GM21381 (cell line): ENCODE data around the gene ELL.
A peak's percentile ranks its signal among the peaks of the same experiment; 100 is the strongest.

Experiments
- ATAC-seq: cut with Tn5 transposase; IDR thresholded peaks from one replicate; pipeline ENCODE4 v1.9.1; 2021; ENCODE audit warnings: mild to moderate bottlenecking, moderate library complexity; ENCODE audit not compliant: unreplicated experiment

The ELL gene

DNA sequence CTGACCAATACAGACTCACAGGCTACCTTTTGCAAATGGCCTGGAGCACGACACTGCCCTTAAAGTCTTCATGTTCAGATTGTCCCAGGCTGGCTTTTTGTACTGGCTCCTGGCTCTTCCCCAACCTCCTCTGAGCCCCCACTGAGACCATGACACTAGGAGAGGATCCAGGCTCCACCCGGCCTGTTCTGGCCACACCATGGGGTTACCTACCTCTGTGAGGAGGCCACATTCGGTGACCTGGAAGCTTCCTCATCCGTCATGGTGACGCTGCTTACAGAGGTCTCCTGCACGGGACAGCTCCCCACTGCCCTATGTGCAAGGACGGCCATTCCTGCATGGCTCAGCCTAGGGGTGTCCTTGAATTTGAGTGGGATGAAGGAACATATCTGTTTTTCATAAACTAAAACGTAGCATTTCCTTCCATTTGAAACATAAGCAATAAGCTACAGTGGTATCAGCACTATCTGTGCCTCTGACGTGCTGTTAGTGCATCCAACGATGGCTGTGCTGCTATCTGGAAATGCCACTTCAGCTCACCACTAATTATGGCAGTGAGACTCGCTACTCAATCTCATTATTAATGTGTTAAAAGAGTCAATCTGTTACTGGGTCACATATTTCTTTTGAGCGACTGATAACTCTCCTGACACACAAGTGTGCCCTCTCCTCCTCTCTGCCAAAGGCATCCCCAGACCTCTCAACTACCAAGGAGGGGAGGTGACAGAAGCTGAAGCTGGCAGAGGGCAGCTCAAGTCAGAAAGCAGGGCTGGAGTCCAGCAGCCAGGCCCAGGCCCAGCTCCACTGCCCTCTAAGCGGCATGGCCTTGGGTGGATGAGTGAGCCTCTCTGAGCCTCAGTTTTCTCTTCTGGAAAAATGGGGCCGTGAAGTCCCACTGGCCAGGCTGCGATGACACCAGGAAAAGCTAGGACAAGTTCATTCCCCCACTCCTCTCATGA, 29.6 kb downstream of the ELL start:
- ATAC-seq, result no peak

DNA sequence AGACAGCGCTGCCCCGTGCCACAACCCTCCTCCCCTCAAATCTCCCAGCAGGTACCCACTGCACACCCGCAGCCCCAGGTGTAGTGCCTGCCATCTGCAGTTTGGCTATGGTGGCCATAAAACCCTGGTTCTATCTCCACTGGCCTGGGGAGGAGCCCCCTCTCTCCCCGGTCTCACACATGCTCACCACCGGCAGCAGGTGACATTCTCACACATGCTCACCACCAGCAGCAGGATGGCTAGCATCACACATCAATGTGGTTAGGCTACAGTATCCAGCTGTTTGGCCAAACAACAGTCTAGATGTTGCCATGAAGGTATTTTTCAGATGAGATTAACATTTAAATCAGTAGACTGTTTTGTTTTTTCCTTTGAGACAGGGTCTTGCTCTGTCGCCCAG, 31.1 kb downstream of the ELL start:
- ATAC-seq, result no peak

DNA sequence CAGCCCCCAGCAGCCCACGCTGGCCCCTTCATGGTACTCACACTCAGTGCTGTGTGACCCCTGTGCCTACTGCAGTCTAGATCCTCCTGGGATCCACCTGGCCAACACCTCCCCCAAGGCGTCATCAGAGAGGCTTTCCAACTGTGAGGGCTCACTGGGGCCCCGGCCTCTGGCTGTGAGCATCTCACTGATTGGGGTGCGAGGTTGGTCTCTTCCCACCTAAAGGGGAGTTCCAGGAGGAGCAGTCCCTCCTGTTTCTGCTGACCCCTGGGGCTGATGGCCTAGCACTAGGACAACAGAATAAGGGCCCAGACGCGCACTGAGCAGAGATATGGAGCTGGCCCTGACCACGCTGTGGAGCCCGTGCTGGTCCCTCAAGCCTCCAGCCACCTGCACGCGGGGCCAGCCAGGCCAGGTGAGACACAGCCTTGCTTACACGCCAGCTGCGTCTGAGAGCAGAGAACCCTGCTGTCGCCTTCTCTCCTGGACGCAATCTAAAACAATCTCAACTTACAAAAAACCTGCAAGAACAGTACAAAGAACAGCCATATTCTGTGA, 32.2 kb downstream of the ELL start:
- no peak for ATAC-seq

DNA sequence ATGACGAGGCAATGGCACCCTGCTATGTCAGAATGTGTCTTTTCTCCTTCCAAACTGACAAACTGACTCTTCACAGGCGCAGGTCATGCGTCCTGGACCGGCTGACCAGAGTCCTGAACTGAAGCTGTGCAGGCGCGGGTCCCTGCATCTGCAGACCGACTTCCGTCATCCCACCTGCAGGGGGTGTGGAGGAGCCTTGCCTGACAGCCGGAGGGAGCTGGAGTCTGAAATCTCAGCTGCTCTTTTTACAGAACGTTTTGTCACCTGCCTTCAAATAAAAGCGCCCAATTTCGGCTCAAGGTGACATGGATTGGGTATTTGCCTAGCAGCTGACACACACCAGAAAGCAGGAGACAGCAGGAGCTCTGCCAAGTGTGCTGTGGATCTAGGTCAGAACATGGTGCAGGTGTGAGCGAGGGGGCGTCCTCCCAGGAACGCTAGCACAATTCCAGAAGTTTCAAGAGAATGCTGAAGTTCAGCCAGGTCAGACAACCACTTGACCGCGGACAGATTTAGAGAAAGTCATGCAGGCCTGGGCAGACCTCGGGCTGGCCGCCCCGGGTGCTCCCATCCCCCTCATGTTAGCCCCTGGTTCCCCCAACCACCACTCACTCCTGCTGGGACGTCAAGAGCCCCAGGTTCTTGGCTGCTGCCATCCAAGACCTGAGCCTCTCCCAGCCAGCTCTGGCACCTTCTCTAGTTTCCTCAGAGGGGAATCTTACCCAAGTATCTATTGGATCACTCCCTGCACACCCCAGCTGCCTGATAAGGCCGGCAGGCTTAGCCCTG, 32.8 kb downstream of the ELL start:
- ATAC-seq, result no peak

DNA sequence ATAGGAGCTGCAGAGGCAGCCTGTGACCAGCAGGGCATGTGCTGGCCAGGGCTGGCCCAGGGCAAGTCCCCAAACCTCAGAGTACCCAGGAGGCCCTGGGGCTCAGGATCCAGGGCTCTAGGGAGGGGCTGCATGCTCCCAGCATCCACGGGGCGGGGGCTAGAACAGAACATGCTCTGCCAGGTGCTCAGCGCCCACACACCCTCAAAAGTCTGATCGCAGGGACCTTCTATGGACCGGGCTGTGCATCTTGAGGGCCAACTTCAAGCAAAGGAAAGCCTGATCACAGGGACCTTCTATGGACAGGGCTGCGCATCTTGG, 33.5 kb downstream of the ELL start:
- ATAC-seq, result no peak

DNA sequence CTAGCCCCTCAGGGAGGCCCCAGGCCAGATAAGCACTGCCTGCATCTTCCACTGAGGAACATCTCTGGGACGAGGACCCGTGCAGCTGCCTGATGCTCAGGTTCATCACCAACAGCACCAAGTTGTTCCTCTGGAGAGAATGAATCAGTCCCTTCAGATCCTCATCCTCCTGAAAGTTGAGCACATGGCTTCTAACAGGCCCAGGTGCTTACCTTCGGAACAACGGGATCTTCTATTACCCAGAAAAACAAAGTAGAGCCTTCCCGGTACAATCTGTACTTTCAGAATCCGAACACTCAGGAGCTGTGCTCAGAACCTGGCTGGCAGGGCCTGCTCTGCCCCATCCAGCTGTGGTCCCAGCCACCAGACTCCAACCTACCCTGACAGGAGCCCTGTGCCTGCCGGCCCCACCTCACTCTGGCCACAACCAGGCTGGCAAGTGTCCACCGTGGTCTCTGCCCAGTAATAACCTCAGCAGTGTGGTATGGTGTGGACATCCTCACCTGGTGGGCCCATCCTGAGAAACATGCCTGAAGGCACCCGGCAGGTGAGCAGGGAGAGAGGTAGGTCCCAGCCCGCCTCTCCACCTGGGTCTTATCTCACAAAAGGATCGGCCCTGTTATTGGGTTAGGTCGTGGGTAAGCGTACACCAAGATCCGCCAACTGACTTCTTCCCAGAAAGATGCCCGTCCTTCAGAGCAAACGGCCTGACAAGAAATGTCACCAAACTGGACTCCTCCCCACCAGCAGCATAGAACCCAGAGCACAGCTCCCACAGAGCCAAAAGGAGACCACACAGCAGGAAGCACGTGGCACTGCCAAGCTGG, 34.1 kb downstream of the ELL start:
- no peak for ATAC-seq

DNA sequence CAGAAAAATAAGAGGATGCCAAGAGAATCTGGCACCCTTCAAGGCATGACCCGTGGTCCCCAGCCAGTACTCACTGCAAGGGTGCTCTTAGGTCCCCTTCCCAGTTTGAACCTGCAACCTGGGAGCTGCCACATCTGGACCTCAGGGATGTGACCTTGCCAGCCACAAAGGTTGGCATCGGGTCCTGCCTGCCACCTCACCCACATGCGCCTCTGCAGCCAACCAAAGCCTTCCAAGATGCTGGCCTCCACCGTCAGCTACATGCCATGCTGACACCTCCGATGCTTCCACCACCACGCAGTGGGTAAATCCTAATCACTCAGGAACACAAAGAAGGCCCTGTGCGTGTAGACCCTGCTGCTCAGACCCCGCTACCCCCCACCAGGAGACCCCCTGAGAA, 35.1 kb downstream of the ELL start:
- no peak for ATAC-seq

DNA sequence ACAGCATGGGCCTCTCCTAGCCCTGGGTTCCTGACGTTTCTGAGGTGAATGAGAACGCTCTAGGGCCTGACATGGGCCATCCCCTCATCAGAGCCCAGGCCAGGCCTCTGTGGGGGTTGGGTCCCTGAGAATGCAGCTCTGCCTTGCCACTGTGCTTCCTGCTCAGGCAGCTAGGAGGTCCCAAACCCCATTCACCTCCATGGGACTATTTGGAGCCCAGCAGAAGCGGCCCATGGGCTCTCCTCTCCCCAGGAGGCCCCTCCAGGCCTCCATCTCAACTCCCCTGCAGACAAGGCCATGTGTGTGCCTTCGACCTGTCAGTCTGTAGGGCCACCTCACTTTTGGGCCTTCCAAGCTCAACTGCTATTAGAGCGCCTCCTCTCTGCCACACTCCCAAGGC, 36.9 kb downstream of the ELL start:
- no peak for ATAC-seq

DNA sequence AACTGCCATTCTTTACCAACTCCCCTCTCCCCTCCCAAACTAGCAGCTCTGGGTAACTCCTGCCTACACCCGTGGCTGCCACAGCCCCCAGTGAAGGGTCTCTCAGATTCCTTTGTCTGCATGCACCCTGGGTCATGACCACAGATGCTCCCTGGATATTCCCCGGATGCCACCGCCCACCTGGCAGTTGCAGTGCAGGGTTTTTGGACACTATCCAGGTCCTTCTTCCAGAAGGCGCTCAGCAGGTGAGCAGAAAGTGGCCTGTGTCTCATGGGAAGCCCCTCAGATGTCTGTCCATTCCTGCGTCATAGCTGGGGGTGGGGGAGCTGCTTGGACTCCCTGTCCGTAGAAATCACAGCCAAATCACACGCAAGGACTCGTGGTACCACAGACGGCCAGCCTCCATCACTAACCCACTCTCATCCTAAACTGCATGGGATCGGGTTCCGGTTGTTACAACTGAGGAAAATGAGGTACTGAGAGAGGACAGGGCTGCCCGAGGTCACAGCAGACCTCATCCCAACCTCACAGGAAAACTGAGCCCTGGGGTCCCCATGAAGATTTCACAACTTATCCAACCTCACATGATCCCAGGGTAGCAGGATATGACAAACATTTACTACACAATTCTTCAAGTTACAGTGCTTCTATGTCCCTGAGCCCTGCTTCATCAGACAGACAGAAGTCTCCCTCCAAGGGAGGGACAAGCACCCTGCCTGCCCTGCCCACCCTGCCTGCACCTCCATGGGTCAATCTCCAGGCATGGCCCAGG, 38.6 kb downstream of the ELL start:
- ATAC-seq, result no peak

DNA sequence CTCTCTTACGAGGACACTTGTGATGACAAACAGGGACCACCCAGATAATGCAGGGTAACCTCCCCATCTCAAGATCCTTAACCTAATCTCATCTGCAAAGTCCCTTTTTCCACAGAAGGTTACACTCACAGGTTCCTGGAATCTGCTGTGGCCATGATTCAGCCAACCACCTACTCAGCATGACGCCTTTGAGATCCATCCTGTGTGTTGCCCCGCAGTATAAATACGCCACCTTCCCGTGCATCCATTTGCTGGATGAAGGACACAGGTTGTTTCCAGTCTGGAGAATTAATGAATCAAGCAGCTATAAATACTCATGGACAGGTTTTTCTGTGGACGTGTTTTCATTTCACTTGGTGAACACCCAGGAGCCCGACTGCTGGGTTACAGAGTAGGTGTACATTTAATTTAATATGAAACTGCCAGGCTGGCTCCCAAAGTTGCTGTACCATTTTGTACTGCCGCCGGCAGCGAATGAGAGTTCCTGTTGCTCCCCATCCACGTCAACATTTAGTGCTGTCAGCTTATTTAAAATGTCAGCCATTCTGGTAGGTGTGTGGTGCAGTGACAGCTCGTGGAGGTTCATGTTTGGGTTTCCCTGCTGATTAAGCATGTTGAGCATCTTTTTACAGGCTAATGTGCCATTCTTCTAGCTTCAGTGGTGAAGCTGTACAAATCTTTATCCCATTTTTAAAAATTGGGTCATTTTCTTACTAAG, 40.2 kb downstream of the ELL start:
- no peak for ATAC-seq

DNA sequence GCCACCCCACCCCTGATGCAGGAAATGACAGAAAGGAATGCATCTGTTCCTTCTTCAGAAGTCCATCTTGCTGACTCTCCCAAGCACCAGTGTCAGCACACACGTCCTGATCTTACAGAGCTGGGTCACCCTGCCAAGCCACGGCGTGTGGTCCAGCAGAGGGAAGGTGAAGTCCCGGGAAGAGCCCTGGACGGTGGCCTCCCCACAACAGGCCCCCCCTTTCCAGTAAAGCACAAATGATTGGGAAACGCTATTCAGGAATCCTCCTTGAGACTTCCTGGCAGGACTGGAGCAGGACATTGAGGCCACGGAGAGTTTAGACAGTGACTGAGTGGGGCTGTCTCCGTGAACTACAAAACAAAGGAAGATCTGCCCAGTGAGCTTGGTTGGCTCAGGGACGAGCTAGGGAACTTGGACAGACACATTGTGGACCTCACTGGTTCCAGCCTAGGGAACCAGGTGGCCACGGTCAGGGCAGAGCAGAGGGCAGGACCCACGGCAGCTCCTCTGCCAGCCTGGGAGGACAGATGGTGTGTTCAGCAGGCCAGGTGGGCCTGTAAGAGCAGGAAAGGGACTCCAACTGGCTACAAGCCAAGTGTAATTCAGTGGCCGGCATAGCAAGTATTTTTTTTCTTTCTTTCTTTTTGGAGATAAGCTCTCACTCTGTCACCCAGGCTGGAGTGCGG, 41.7 kb downstream of the ELL start:
- no peak for ATAC-seq

DNA sequence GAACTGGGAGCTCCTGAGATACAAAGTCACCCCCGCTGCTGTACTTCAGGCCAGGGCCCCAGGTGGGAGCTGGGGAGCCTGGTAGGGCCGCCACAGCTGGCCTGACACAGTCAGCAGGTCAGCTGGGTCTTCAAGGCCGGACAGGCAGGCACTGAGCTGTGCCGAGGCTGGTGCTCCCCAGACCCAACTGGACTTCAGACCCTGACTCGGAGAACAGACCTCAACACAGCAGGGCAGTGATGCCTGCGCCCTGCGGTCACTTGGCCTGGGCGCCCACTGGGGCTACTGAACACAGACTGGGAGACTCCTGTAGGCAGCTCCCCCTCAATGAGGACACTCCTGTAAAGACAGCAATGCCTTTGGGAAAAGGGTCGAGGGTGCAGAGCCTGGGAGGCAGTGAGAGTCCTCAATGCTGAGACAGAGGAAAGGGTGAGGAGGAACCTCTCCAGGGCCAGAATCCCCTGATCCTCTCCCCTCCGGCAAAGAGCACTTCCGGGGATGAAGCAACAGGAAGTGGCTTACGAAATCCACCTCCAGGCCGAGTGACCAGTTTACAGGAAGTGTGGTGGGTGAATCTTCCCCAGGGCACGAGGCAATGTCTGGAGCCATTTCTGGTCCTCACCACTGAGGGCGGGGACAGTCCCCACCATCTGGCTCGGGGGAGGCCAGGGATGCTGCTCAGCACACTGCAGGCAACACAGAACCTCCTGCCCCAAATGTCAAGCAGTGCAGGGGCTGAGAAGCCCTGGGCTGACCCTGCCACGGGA, 43.1 kb downstream of the ELL start:
- ATAC-seq, result peak; percentile 61

DNA sequence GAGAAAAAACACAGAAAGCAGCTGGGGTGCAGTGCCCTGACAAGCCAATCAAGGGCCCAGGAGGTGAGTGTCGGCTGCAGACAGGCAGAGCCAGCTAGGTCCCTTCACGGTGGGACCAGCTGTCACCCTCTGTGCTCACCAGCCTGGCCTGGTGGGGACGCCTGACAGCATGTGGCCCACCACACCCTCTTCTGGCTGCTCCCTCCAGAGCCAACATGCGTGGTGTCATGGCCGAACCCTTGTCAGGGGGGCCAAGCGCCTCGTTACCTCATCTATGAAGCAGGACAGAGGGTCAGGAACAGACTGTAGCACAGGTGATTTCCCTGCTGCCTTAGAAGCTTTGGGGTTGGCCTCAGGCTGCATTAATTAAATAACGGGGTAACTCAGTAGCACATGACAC, 43.9 kb downstream of the ELL start:
- no peak for ATAC-seq

DNA sequence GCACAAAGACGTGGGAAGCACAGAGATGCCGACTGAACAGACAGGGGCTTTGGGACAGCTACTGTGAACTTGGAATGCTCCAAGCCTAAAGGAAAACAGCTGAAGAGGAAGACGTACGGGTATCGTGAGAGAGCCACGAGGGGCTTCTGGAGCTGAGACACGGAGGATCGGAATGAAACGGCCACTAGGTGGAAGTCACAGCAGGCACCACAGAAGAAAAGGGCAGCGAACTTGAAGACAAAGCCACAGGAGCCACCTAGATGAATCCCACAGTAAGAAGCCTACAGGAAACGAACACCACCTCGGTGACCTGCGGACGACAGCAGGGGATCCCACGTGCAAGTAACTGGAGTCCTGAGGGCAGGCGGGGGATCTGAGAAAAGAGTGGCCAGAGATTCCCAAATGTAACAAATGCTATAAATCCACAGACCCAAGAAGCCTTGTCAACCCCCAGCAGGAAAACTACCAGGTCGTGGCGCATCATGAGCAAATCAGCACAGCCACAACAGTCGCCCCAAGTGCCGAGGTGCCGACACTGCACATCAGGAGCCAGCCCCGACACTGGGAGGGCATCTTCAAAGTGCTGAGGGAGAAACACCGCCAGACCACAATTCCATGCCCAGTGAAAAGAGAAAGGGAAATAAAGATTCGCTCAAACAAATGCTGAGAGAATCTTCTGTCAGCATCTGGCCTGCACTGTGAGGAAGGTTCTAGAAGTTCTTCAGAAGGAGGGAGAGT, 44.7 kb downstream of the ELL start:
- no peak for ATAC-seq

DNA sequence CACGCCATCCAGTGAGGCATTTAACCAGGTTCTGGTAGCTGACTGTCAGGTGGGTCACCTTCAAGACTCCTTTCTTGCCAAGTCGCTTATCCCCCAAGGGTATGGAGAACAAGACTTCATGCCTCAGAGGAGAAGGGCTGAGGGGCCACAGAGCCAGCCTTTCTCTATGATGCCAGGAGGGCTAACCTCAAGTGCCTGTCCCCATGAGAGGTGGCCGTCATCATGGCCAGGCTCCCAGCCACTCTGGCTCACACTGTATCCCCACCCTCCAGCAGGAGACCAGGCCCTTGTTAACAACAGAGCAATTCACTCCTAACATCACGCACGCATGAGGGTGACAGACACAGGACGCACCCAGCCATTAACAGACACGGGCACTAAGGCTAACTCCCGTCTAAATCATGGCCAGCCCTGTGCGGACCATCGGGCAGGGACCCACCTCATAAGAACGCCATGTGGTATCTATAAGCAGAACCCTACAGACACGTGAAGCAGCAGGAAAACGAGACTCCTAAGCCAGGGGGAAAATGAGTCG, 45.3 kb downstream of the ELL start:
- ATAC-seq, result no peak

DNA sequence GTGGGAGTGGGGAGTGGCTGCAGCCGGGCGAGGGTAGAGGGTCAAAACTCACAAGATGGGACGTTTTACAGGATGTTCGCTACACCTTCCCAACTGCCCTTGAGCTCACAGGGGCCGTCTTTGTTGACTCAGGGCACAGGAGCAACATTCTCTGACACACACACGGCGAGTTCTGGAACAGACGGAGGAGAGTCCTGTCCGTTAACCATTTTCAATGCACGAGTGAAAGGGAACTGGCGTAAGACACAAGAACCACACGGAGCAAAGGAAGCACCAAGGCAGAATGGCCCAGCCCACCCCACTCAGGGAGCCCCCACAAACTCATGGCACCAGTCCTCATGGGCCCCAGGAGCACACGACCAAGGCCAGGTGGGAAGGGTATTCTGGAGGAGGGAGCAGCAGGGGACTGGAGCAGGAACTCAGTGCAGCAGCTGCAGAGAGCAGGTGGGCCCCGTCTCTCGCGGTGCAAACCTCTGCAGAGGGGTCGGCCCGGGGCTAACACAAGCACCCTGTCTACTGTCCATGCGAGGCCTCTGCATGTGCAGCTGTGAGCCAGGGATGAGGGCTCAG, 46.0 kb downstream of the ELL start:
- ATAC-seq, result no peak

DNA sequence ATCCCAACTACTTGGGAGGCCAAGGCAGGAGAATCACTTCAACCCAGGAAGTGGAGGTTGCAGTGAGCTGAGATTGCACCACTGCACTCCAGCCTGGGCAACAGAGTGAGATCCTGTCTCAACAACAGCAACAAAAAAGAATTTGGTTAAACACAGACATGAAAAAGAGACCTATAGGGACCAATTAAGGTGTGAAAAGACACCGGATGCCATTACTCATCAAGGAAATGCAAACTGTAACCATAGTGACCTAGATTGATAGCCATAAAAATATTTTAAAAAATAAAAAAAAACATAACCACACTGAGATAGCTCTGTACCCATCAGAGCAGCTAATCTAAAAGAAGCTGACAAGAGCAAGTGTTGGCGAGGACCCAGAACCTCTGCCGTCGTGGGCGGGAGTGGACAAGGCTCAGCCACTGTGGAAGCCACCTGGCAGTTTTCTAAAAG, 46.8 kb downstream of the ELL start:
- ATAC-seq, result no peak
